ENCODE data around the gene OR2J3.
A peak's percentile ranks its signal among the peaks of the same experiment; 100 is the strongest.

The OR2J3 gene

GRCh38 chr6:29107758-29108157 lies at the start of gene OR2J3:
Gene OR2J3 (plus strand): TSS chr6:29108058. CDS start chr6:29111891, 3,833 bp downstream.
- H3K9me3 ChIP-seq (ENCODE audit: severe bottlenecking), result no peaks in the 10 kb centered on the region
- no peaks in the 10 kb centered on the region for H3K4me1 ChIP-seq (ENCODE audit: insufficient read depth, poor library complexity, severe bottlenecking)
- DNase-seq (ENCODE audit: low spot score) (no peak), ATAC-seq (ENCODE audit: low read depth) (no peak)
- H3K27me3 ChIP-seq (ENCODE audit: insufficient read depth, poor library complexity, severe bottlenecking), result peaks cover 7% of the 10 kb centered on the region
- H3K27ac ChIP-seq (ENCODE audit: poor library complexity, severe bottlenecking), result no peak within 1 kb of the TSS
- no peak for TF ChIP-seq CTCF (IDR thresholded peaks at IDR 0.05; ENCODE audit: poor library complexity, severe bottlenecking)
- no peaks in the 10 kb centered on the region for H3K36me3 ChIP-seq (ENCODE audit: low read depth)
- H3K4me3 ChIP-seq (ENCODE audit: severe bottlenecking), result no peak within 1 kb of the TSS

GRCh38 chr6:29071831-29072723 lies 35.8 kb upstream of the OR2J3 start:
- ATAC-seq (ENCODE audit: low read depth) (peak; percentile 73; the same call in 2 of the 3 replicates), DNase-seq (ENCODE audit: low spot score) (no peak)
- no peaks in the 10 kb centered on the region for H3K9me3 ChIP-seq (ENCODE audit: severe bottlenecking)

GRCh38 chr6:29079203-29079602 lies 28.7 kb upstream of the OR2J3 start:
- no peaks in the 10 kb centered on the region for H3K36me3 ChIP-seq (ENCODE audit: low read depth)
- no peaks in the 10 kb centered on the region for H3K9me3 ChIP-seq (ENCODE audit: severe bottlenecking)
- H3K27ac ChIP-seq (ENCODE audit: poor library complexity, severe bottlenecking), result no peak overlapping the region
- H3K27me3 ChIP-seq (ENCODE audit: insufficient read depth, poor library complexity, severe bottlenecking), result no peaks in the 10 kb centered on the region
- H3K4me1 ChIP-seq (ENCODE audit: insufficient read depth, poor library complexity, severe bottlenecking), result no peaks in the 10 kb centered on the region
- no peak for TF ChIP-seq CTCF (IDR thresholded peaks at IDR 0.05; ENCODE audit: poor library complexity, severe bottlenecking)
- ATAC-seq (ENCODE audit: low read depth) (no peak), DNase-seq (ENCODE audit: low spot score) (no peak)
- no peak overlapping the region for H3K4me3 ChIP-seq (ENCODE audit: severe bottlenecking)

More at GRCh38 chr6:29071831-29072723, 35.8 kb upstream of the OR2J3 start:
- peak; percentile 60 for TF ChIP-seq CTCF (IDR thresholded peaks at IDR 0.05; ENCODE audit: poor library complexity, severe bottlenecking)
- H3K4me1 ChIP-seq (ENCODE audit: insufficient read depth, poor library complexity, severe bottlenecking), result no peaks in the 10 kb centered on the region
- no peaks in the 10 kb centered on the region for H3K36me3 ChIP-seq (ENCODE audit: low read depth)
- H3K27me3 ChIP-seq (ENCODE audit: insufficient read depth, poor library complexity, severe bottlenecking), result peaks cover 6% of the 10 kb centered on the region
- no peak overlapping the region for H3K27ac ChIP-seq (ENCODE audit: poor library complexity, severe bottlenecking)
- no peak overlapping the region for H3K4me3 ChIP-seq (ENCODE audit: severe bottlenecking)

GRCh38 chr6:29081312-29081711 lies 26.5 kb upstream of the OR2J3 start:
- Histone ChIP-seq H3K36me3 (ENCODE audit: low read depth) (no peaks in the 10 kb centered on the region), H3K9me3 (ENCODE audit: severe bottlenecking) (no peaks in the 10 kb centered on the region), H3K27me3 (ENCODE audit: insufficient read depth, poor library complexity, severe bottlenecking) (no peaks in the 10 kb centered on the region), H3K4me3 (ENCODE audit: severe bottlenecking) (no peak overlapping the region), H3K27ac (ENCODE audit: poor library complexity, severe bottlenecking) (no peak overlapping the region), H3K4me1 (ENCODE audit: insufficient read depth, poor library complexity, severe bottlenecking) (no peaks in the 10 kb centered on the region)
- ATAC-seq (ENCODE audit: low read depth) (no peak), DNase-seq (ENCODE audit: low spot score) (no peak)
- TF ChIP-seq CTCF (IDR thresholded peaks at IDR 0.05; ENCODE audit: poor library complexity, severe bottlenecking), result no peak

GRCh38 chr6:29082457-29082856 lies 25.4 kb upstream of the OR2J3 start:
- Histone ChIP-seq H3K27ac (ENCODE audit: poor library complexity, severe bottlenecking) (no peak overlapping the region), H3K36me3 (ENCODE audit: low read depth) (no peaks in the 10 kb centered on the region), H3K4me1 (ENCODE audit: insufficient read depth, poor library complexity, severe bottlenecking) (no peaks in the 10 kb centered on the region), H3K4me3 (ENCODE audit: severe bottlenecking) (no peak overlapping the region), H3K27me3 (ENCODE audit: insufficient read depth, poor library complexity, severe bottlenecking) (no peaks in the 10 kb centered on the region), H3K9me3 (ENCODE audit: severe bottlenecking) (no peaks in the 10 kb centered on the region)
- no peak for ATAC-seq (ENCODE audit: low read depth)
- no peak for TF ChIP-seq CTCF (IDR thresholded peaks at IDR 0.05; ENCODE audit: poor library complexity, severe bottlenecking)
- no peak for DNase-seq (ENCODE audit: low spot score)

Measured in RWPE2 (cell line).